A204.1 (cell line): Measurements from ENCODE around the gene GIT2.
"Not testable (repeated sequence)": the region's sequence is repeated elsewhere in the genome, so short reads cannot be mapped to it uniquely, and the experiment has no call there.

Source experiments
- FAIRE-seq: peaks from 2 replicates; lab custom pipeline; 2012; peaks lifted over from hg19 to GRCh38; lab: Jason Lieb, UNC

The GIT2 gene

DNA sequence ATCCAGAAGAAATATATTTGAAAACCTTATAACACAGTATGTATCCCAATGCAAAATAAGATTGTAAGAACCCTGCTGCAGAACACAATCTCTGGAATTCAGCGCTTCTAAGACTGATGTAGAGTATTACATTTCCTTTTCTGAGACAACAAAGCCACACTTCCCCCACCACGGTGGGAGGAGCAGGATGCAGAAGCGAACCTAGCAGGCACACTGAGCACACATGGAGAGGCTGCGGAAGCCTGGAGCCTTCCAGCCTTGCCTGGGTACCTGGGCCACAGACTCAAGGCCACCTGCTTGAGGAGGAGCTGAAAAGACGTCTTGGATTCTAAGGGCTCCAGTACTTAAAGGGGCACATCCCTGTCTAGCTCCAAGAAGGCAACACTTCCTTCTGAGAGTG, 49.7 kb downstream of the GIT2 start:
- no peak for FAIRE-seq

DNA sequence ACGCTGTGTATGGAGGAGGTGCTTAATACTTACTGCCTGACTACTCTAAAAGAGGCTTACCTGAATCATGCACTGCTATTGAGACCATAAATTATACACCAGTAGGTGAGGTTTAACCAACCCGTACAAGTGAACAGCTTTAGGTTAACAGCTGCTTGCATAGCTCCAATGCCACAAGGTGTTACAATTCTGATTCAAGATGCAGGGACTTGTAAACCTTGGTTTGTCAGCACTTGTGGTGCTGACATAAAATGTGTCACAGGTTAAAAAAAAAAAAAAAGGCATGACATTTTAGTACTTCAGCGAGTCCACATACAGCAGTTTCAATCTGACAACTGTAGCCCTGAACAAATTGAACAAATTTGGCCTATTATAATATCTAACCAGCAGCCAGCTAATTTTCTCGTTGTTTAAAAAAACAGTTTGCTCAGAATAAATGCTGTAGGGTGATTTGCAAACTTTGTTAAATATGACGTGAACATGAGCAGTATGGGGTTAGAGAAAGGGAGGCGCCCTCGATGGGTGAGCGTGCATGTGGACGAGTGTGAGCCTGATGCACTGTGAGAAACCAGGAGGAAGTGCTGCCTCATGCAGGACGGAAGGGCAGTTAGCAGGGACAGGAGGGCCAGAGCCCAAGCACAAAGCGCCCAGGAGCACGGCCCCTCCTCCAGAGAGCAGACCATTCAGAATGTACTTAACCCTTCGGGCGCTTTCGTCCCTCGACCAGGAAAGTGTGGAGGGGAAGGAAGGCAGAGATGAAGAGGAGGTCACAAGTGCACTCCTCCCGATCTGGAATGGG, 51.4 kb downstream of the GIT2 start:
- no peak for FAIRE-seq

DNA sequence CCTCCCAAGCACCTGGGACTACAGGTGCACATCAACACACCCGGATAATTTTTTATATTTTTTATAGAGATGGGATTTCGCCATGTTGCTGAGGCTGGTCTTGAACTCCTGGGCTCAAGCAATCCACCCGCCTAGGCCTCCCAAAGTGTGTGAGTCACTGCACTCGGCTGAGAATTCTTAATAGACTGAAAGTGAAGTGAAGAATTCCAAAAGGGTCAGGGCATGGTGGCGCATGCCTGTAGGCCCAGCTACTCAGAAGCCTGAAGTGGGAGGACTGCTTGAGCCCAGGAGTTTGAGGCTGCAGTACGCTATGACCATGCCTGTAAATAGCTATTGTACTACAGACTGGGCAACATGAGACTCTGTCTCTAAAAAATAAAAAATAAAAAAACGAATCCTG, 52.4 kb downstream of the GIT2 start:
- no peak for FAIRE-seq

DNA sequence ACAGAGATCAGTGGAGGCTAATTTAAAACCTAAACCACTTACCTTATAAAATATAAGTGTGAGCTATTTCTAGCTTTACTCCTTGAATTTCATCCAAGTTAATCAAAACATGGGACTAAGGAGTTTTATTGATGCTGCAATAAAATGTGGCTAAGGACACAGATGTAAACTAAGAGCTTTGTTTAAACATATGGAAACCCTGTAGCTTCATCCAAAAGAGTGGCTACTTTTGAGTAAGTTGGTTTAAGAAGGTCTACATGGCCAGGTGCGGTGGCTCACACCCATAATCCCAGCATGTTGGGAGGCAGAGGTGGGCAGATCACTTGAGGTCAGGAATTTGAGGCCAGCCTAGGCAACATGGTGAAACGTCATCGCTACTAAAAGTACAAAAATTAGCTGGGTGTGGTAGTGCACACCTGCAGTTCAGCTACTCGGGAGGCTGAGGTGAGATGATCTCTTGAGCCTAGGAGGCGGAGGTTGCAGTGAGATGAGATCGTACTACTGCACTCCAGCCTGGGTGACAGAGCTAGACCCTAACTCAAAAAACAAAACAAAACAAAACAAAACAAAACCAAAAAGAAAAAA, 55.7 kb downstream of the GIT2 start:
- no peak for FAIRE-seq

DNA sequence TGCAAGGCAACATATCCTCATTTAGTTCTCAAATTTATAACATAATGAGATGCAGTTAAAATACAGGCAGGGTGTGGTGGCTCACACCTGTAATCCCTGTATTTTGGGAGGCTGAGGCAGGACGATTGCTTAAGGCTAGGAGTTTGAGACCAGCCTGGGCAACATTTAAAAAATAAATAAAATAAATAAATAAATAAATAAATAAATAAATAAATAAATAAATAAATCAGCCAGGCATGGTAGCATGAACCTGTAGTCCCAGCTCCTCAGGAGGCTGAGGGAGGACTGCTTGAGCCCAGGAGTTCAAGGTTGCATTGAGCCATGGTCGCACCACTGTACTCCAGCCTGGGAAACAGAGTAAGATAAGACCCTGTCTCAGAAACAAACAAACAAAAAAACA, 56.7 kb downstream of the GIT2 start:
- no peak for FAIRE-seq

DNA sequence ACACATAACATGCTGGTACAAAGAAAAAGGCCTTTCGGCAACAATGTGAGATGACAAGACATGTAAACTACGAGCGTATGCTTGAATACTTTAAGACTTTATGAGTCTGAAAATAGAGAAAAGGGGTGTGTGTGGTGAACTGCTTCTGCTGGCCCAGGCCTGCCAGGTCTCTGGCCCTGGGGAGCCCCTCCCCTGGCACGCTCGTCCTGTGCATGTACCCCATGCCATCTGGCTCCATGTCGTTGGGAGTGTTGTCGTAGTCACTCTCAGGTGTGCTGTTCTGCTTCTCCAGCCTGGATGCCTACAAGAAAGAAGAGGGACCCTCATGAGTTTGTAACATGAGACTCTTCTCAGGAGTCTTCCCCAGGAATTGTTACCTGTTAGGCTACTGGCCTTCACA, 57.2 kb downstream of the GIT2 start:
- FAIRE-seq: no peak

DNA sequence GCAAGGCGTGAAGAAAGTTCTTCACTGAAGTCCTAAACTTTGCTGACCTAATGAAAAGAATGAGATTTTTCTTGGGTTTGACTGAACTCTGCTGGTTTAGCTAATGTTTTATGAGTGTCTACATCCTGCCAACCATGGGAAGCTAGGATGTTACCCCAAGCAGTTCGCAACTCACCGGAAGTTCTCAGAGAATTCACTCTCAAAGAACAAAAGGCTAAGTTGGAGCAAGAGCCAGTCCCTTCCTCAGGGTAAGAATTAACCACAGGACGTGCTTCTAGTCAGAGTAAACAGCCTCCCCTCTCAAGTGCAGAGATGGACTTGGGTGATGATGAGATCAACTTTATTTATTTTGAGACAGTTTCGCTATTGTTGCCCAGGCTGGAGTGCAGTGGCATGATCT, 58.8 kb downstream of the GIT2 start:
- FAIRE-seq: no peak

DNA sequence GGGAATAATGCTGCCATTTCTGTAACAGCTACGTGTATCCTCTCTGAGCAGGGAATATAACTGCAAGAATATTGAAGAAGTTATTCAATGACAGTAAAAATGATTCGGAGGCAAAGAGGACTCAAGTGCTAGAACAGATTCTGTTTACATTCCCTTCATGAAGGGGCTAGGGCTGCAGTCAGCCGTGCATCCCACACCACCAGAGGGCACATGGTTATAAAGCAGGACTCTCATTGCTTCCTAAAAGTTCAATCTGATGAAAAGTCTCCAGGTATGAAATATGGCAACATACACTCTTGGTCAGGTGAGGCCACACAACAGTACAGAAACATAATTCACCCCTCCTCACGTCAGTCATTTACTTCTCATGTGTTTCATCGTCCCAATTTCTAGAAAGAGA, 62.1 kb downstream of the GIT2 start:
- FAIRE-seq: no peak

DNA sequence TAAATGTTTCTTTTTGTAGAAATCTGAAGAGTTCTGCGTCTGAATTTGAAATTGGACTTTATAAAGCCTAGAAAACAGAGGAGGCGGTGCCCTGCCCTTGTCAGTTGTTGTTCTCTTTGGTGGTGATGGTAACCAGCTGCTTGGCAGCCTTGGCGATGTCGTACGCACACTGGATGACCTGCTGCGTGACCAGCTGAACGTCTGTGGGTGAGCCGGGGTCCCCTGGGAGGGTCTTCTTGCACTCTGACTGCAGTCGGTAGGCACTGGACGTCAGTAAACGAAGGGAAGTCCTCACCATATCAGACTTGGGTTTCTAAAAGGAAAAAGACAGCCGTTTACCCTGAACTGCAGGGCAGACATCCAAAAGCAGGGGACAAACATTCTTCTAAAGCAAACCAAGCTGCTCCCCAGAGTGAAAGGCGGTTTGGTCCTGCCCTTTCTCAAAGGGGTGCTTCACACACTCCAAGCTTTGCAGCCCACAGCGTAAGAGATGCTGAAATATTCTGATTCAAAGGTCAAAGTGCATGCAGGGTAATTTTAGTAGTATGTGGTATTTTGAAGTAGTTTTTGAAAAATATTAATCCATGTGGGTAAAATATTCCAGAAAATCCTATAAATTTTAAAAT, 63.2 kb downstream of the GIT2 start:
- no peak for FAIRE-seq

DNA sequence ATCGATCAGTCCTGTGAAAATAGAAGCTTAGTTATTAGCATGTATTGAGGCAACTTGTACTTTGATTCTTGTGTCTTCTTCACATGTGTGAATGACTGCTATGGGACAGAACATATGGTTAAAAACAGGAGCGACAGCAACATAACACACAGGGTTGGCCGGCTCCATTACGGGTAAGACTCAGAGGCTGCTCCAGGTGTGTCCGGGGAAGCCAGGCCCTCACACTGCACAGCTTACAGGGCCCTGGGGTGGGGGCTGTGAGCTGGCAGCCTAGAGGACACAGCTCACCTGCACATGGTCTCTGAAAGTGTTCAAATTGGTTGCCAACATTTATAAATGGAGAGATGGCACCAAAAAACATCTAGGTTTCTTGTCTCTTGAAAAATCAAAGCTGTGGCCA, 65.0 kb downstream of the GIT2 start:
- no peak for FAIRE-seq

DNA sequence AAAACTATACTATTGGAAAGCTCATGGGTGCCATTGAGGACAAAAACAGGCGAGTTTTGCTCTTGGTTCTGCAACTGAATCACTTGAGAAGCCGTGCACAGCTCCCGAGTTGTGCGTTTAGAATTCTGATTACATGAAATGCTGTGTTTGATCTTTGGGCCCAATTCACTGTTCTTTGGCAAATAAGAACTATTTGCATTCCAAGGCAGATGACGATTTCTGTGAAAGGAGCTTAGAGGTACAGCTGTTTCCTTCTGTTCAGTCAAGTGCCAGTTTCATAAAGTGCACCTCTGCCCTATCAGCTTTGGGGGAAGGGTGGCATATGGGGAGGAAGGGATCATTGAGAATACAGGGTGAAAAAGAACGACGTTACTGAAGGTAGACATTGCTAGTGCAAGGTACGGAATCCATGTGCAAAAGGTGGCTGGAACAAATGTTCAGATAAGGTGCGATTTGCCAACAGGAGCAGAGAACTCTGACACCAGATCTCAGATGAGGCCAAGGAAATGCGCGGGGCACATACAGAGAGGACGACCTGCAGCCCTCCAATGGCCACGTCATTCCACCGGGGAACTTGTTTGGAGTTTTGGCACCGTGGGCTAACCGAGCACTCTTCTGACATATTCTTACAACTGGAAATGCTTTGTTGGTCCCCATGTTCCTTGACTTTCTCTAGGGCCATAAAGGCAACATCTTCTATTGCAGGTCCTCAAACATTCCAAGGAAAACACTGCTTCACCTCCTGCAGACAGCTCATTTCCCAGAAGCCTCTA, 66.0 kb downstream of the GIT2 start:
- FAIRE-seq: no peak

DNA sequence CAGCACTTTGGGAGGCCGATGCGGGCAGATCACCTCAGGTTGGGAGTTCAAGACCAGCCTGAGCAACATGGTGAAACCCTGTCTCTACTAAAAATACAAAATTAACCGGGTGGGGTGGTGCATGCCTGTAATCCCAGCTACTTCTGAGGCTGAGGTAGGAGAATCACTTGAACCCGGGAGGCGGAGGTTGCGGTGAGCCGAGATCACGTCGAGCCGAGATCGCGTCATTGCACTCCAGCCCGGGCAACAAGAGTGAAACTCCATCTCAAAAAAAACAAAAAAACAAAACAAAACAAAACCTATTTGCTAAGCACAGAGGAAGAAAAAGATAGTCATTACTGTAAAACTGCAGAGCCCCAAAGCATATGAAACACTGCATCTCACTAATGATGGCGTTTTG, 66.8 kb downstream of the GIT2 start:
- not testable (repeated sequence) for FAIRE-seq

DNA sequence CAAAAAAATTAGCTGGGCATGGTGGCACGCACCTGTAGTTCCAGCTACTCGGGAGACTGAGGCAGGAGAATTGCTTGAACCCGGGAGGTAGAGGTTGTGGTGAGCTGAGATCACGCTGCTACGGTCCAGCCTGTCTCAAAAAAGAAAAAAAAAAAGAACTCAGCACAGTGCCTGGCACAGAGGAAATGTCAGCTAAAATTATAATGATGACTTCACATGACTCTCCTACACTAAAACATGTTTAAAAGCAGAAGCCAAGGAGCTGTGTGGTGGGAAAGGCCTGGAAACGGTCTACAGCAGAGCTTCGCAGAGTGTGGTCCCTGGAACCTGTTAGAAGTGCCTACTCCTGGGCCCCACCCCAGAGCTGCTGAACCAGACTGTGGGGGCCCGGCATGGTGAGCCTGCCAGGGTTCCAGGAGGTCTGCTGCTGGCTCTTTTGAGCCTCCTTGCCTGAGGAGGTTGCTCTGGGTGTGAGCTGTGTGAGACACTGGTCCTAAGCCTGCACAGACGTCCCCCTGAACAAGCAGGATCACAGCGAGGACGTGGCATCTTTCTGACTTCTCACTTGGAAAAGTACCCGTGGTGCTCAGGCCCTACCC, 68.0 kb downstream of the GIT2 start:
- FAIRE-seq: no peak

DNA sequence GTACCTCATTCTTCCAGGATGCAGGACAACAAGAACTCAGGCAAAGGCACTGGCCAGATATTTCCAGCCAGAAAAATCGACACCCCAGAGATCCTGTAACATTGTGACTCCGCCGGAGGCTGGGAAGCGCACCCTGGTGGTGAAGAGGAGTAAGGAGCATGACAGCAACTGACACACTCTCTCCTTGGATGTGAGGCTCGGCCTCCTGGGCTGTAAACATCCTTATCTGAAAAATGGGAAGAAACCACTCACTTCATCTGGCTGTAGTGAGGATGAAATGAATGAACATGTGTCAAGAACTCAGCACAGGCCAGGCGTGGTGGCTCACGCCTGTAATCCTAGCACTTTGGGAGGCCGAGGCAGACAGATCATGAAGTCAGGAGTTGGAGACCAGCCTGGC, 68.5 kb downstream of the GIT2 start:
- FAIRE-seq: no peak

DNA sequence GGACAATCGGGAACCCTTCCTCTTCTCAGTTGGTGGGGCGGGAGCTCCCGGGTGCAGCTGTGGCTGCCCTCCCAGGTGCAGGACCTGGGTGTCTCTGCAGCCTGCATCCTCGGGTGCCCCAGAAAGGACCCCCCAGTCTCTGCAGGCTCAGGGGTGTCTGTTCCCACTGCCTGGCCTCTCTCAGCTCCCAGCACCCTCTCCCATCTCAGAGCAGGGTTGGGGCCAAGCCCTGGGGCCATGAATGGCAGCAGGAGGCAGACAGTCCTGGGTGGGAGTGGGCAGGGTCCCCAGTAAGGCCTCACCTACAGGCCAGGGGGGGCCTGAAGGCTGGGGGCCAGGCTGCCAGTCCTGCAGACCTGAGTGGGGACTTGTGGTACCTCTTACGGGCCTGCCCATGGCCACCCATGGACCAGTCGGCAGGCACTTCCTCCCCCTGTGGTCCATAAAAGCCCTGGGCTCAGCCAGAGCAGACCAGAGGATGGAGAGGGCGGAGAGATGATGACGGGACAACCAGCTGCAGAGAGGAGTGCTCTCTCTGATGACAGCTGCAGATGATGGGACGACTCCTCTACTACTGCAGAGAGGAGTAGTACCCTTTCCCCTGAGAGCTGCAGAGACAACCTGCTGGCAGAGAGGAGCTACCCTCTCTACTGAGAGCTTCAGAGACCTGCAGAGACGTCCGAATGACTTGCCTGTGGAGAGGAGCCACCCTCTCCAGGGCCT, 69.5 kb downstream of the GIT2 start:
- FAIRE-seq: no peak

DNA sequence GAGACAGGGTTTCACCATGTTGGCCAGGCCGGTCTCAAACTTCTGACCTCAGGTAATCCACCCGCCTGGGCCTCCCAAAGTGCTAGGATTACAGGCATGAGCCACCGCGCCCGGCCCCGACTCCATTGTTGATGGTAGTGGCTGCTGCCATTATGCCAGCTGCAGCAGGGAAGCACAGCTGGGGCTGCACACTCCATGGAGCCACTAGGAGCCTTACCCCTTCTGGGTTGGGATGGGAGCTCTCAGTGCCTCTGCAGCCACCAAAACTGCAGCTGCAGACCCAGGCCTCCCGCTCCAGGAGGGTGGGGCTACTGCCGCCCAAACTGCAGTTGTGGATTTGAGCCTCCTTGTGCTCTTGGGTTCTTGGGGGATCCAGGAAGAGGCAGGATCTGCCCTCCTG, 70.2 kb downstream of the GIT2 start:
- FAIRE-seq: no peak

DNA sequence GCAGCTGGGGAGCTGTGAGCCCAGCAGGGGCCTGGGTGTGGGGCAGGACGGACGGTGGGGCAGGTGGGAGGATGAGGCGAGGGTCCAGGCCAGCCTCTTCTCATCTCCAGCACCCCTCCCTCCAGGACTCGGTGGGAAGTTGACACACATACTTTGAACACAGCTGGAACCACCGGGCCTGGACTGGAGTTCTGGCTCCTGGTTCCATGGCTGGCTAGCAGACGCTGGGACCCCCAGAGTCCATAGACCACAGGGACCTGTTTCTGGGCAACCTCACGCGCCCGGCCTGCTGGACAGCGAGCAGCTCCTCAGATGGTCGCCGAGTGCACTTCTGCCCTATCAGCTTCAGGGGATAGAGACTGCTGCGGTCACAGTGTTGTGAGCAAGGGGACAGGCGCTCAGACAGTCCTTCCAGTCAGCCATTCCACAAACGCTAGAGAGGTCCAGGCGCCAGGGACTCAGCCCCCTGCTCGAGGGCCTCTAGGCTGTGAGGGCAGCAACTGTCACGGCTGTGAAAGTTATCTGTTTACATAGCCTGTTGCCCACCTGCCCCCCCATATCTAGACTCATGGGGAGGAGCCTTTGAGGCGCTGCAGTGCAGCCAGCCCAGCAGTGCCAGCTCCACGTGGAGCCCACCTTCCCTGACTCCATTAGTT, 70.9 kb downstream of the GIT2 start:
- FAIRE-seq: no peak

DNA sequence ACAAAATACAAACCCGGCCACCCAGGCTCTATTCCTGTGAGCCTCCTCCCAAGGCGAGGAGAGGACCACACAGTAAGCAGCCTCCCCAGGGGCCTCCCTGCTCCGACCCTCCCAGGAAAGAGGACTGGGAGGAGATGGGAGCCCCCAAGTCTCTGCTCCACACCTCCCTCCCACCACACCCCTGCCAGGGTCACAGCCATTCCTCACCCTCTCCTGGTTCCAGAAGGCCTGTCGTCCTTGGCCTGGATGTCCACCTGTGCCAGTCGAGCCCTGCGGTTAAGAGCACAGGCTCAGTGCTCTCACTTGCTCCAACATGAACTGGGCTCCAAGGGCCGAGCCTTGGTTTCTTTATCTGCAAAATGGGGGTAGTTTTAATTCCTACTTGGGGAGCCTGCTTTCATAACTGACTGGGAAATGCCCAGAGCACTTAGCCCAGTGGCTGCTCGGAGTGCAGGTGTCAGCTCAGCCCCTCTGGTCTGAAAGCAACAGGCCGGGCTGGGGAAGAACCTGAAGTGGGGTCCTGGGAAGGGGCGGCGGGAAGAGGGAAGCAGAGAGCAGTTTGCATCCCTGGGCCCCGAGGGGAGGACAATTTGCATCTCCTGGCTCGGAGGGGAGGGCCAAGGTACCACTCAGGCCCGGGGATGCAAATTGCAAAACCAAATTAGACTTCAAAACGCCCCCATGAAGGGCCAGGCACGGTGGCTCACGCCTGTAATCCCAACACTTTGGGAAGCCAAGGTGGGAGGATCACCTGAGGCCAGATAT, 72.5 kb downstream of the GIT2 start:
- FAIRE-seq: no peak

DNA sequence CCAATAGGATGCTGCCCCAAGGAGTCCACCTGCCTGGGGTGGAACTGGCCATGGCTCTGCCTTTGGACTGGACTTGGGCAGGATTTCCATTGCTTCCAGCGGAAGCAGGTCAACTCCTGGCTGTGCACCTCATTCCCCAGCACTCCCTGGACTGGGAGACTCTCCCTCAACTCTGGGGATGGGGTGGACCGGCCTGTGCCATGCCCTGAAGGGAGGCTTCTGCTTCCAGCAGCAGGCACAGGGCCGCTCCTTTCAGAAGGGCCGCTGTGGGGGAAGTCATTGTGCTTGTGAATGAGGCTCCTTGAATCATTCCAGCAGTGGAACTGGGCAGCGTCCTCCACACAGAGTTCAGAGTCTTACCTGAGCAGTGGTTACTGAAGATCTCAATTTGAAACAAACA, 73.1 kb downstream of the GIT2 start:
- FAIRE-seq: no peak

DNA sequence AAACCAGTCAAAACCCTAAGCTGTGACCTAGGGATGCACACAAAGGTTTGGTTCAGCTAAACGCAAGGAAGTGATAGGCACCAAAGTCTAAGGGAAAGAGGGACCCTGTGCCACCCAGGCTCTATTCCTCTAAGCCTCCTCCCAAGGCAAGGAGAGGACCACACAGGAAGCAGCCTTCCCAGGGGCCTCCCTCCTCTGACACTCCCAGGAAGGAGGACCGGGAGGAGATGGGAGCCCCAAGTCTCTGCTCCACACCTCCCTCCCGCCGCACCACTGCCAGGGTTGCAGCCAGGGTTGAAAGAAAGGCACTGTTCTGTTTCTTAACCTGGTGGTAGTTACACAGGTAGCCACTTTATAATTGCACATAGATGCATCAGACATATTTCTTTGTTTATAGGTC, 74.2 kb downstream of the GIT2 start:
- FAIRE-seq: no peak
